Peyer's patch (tissue), 4 donors: ENCODE results near the gene KRTCAP2.

ENCODE experiments used
- POLR2A ChIP-seq, 2 donors: fragments of 450-650 bp; IDR thresholded peaks; one replicate each; pipeline ENCODE4 v1.5.1; 2017; ENCODE audit warnings: antibody characterized with exemption in 2 of 2, mild to moderate bottlenecking in 2 of 2, moderate library complexity in 2 of 2
- TF ChIP-seq, protein P1 (sequence below), 6 experiments: fragments of 450-650 bp in 4 of 6; fragments of 200-600 bp in 2 of 6; sonication (generic) in 1 of 6; IDR thresholded peaks; one replicate each; pipeline ENCODE4 v1.5.1; 2017 to 2019; ENCODE audit warnings: antibody characterized with exemption in 6 of 6, mild to moderate bottlenecking in 3 of 6, moderate library complexity in 1 of 6

DNA sequence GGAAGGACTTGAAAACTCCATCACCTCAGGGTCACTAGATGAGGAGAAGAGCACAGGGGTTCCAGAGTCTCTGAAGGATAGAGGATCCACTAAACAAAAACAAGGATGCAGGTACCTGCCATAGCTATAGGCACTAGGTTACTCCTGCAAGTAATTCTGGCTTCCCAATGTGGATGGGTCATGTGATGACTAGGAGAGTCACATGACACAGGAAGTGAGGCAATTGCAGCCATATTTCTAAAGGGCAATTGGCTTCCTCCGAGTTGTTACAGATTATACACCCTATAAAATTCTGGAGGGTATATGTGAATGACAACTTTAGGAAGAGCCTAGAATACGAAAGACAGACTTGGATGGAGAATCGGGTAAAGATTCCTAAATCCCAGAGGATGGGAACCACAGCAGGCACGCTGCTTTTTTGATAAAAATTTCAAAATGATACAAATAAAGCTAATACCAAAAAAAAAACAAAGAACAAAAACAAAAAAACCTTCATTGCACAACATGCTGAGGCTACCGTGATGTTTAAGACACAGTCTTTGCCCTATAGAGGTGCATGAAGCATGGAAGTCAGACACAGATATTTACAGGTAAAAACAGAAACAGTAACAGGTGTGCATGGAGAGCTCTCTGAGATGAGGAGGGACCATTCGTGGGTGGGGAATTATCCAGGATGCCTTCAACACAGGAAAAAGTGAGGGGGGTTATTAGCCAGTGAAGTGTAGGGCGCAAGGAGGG, 45.9 kb upstream of the KRTCAP2 start:
- TF ChIP-seq, protein P1, sequence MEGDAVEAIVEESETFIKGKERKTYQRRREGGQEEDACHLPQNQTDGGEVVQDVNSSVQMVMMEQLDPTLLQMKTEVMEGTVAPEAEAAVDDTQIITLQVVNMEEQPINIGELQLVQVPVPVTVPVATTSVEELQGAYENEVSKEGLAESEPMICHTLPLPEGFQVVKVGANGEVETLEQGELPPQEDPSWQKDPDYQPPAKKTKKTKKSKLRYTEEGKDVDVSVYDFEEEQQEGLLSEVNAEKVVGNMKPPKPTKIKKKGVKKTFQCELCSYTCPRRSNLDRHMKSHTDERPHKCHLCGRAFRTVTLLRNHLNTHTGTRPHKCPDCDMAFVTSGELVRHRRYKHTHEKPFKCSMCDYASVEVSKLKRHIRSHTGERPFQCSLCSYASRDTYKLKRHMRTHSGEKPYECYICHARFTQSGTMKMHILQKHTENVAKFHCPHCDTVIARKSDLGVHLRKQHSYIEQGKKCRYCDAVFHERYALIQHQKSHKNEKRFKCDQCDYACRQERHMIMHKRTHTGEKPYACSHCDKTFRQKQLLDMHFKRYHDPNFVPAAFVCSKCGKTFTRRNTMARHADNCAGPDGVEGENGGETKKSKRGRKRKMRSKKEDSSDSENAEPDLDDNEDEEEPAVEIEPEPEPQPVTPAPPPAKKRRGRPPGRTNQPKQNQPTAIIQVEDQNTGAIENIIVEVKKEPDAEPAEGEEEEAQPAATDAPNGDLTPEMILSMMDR (IDR thresholded peaks at IDR 0.05) = no peak
- no peak for TF ChIP-seq POLR2A (IDR thresholded peaks at IDR 0.05)
